SKM-1 (cell line): ENCODE data around the gene TAS1R1.

Source experiments
- DNase-seq: peaks from one replicate; lab custom pipeline; 2025; ENCODE audit not compliant: unreplicated experiment; lab: John Stamatoyannopoulos, UW

Gene TAS1R1

DNA sequence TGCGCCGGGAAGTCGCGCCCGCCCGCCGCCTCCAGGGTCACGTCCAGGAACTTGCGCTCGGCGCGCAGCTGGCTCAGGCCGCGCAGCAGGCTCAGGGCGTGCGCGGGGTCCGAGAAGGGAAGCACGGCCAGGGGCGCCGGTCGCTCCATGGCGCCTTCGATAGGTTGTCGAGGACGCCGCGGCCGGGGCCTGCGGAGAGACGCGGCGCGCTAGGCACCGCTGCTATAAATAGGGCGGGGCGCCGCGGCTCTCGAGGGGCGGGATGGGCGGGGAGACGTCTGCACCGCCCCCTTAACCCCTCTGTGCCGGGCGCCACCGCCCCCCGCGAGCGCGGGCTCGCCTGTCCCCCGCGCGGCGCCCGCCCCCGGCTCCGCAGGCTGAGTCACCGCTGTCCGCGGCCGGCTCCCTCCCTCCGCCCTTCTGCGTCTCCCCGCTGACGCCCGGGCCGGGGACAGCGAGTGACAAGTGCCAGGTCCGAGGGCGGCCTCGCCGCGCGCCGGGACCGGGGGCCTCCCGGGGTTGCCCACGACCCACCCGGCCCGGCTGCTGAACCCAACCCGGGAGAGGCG lies 47.6 kb downstream of the TAS1R1 start, which contains the start of gene KLHL21:
Gene KLHL21, minus strand, starts transcription at position 201 of the 569 bp plus-strand sequence. Its CDS starts 52 bp downstream, at position 149.
- peak; percentile 70 for DNase-seq

DNA sequence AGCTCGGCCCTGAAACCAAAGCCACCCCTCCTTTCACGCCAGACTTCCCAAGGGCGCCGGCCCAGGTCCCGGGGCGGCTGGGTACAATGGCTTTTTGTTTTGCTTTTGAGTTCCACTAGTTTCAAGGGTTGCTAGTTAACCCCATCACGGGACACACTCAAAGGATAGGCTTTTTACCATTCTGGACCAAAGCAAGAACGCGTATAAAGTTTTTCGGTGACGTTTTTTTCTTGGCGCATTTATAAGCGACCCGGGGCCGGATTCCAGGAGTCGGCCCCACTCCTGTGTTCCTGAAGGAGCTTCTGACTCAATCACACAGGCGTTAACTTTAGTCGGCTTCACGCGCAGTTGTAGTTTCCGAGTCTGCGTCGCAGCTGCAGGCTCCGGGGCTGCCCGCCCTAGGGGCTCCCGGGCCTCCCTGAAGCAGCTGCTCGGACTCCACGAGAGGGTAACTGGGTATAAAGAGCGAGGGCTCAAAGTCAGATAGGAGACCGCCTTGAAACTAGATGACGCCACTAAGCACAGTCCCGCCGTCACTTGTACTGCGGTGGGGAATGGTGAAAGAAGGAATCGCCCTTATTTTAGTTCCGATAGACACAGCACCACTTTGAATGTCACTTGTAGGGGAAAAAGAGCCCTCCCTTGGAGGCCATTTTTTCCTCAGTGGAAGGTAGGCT lies 48.3 kb downstream of the TAS1R1 start:
- no peak for DNase-seq

DNA sequence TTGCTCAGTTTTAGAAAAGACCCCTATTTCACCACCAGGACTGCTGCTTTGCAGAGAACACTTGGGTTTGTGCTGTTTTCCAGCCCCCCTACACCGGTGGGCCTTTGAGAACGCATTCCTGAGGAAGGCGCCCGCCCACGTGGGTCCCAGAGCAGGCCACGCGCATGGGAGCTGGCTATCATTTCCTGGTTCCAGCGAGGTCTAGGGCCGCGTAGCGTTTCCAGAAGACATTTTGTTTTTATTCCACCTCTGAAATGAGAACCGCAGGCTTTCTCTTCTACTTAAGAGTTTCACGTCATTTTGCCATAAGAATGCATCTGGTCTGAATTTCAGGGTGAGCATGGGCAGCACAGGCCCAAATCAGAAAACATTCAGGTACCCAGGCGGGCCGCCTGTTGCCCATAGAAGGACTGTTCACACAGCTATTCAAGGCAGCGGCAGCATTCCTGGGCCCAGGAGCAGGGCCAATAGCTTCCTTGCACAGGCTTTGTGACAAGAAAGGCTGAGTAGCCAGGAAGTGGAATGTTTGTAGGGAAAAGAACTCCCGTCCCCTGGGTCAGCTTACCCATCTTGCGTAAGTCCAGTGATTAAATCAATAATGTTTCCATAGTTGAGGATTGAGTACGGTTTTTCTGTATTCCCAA lies 48.9 kb downstream of the TAS1R1 start:
- DNase-seq = no peak

DNA sequence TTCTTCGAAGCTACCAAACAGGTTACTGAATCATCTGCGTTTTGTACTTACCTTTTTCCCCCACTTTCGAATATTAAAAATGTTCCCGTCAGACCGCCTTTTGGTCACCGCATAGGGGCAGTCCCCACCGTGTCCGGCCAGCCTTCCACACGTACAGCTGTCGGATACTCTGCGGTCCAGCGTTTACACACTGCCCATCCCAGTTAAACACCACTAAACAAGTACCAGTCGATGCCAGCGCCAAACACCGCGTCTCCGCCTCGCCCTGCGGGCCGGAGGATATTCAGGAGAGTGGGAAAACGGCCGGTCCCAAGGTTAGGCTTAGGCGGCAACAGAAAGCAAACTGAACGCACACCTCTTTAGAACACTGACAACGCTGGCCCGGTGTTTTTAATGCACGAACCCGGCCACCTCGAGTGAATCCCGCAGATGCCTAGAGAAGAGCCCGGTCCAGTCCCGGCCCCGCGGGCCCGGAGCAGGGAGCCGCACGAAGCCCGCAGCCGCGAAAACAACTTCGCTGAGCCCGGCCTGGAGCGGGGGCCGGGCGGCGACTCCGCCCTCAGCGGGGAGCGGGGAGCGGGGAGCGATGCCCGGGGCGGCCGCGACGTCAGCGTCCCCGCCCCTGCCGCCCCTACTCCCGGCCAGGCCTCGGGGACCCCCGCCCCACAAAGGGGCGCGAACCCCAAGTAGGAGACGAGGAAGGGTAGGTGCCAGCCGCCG lies 57.7 kb downstream of the TAS1R1 start:
- no peak for DNase-seq

DNA sequence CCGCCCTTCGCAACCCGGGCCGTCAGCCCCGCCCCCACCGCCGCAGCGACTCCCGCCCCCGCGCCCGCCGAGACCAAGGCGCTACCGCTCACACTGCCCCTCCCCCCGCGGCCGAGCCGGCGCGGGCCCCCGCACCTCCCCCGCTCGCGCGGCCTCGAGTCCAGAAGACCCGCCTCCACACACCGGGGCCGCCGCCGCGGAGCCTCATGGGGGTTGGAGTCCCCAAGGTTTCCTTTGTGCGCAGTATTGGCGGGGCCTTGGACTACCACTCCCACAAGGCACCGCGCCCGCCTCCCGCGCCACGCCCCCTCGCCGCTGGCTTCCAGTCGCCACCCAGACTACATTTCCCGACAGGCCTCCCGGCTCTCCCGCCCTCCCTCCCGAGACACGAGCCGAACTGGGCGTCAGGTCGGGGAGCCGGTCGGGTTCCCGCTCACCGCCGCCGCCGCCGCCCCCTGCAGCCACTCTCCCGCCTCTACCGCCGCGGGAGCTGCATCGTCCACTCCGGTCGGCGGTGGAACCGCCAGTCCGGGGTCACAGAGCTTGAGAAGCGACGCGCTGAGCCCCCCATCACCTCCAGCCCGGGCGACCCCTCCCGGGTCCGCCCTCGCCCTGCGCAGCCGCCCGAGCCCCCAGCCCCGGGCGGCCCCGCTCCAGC lies 58.4 kb downstream of the TAS1R1 start, which contains the start of gene PHF13:
Gene PHF13, plus strand, starts transcription at position 371 of the 658 bp plus-strand sequence. CDS start 336 bp downstream, outside the sequence.
- peak; percentile 94 for DNase-seq

DNA sequence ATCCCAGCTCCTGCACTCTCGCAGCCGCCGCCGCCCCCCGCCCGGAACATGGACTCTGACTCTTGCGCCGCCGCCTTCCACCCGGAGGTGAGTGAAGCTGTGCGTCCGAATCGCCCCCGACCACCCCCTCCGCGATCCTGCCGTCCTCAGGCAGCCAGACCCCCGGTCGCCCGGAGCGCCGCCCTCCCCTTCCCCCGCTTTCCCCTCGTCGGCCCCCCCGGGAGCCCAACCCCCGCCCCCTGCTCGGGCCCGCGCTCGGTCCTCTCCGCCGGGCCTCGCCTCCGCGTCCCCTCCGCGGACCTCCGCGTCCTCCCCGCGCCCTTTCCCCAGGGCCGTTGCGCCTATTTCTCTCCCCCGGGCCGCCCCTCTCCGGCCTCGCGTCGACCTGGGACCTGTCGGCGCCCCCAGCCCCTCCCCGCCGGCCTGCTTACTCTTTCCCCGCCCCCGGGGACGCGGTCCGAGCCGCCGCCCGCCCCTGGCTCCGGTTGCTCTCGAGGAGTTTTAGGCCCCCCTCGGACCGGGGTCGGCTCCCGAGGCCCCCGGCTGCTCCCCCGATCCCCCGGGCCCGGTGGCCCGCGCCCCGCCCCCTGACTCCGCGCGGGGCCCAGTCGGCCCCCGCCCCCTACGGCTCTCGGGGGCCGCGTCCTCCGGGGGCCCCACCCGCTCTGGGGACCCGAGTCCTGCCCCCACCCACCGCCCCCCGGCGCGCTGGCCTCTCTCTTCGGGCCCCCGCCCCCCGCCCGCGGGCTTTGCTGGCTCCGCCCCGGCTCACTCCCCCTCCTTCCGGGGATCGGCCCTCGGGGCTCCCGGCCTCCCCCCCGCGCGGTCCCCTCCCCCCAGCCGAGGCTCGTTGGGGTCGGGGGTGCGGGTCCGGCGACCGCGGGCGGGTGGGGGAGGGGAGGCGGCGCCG lies 59.2 kb downstream of the TAS1R1 start:
- no peak for DNase-seq

DNA sequence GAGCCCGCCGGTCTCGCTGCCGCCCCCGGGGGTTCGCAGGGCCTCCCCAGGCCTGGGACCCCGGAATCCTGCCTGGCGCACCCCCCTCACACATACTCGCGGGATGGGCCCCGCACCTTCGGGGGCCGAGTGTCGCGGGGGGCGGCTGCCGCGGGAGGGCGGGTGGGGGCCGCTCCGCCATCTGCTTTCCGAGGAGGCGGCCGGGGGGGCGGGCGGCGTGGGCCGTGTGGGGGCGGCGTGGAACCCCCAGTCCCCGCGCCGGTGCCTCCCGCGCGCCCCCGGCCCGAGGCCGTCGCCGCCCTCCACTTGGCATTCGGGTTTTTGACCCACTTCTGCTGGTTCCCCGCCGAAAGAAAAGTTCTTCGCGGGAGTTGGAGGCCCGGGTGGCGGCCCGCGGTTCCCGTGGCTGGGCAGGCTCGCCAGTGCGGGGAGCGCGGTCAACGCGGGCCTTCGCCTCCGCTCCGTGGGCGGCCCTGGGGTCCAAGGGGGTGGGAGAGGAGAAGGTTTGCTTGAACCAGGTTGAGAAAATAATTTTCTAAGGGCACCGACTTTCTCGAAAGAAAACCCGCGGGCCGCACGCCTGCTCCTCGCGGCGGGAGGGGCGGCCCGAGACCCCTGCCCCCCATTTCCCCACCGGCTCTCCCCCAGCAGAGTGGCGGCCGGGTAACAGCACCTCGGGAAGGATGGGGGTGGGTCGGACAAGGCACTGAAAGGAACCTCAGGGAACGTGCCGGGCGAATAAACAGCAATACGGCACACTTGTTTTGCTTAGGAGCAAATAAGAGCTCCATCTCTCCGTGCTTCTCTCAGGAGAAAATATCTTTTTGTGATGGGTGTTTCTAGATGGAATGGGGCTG lies 60.0 kb downstream of the TAS1R1 start:
- no peak for DNase-seq

DNA sequence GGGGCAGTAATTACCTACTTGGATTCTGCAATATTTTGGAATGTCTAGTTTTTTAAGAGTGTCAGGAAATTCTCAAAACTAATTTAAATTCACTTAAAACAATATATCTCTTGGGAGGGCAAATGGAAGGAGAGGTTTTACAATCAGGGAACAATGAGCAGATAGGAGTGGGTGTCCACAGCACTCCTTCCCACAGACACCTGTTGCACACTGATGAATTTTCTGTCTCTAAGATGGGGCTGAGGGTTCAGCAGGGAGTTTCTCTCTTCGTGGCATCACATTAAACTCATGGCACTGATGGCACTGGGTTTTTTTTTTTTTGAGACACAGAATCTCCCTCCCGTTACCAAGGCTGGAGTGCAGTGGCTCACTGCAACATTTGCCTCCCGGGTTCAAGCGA lies 63.9 kb downstream of the TAS1R1 start:
- no peak for DNase-seq

DNA sequence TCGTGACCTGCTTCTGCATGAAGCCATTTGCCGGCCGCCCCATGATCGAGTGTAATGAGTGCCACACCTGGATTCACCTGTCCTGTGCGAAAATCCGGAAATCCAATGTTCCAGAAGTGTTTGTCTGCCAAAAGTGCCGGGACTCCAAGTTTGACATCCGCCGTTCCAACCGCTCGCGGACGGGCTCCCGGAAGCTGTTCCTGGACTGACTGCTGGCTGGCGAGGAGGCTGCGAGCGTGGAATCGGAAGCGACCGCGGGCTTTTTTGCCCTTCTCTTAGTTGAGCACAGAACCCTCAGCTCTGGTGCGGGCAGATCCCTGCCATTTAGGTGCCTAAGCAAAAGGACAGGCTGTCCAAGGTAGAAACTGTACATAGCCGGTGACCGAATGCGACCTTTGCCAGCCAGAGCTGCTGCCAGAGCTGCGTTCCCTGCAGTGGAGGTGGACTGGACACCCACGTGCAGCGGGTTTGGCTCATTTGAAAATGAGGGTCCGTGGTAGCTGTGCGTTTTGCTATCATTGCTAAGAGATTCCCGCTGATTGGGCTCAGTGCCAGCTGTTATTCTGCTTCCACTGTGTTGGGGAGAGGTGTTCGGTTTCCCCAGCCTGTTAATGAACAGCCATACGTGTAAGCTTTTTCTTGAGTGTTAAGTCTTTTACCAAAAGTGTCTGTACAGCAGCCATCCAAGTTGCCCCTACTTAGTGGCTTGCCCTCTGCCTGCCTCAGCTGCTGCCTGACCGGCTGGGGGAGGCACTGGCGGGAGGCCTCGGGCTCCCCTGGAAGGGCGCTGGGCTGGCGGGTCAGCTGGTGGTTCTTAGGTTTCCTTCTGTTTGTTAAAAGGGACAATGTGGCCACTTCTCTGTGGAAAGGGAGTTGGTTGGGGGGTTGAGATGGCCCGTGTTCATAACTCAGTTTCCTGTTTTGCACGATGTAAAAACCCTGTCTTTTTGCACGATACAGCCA lies 66.6 kb downstream of the TAS1R1 start:
- no peak for DNase-seq

DNA sequence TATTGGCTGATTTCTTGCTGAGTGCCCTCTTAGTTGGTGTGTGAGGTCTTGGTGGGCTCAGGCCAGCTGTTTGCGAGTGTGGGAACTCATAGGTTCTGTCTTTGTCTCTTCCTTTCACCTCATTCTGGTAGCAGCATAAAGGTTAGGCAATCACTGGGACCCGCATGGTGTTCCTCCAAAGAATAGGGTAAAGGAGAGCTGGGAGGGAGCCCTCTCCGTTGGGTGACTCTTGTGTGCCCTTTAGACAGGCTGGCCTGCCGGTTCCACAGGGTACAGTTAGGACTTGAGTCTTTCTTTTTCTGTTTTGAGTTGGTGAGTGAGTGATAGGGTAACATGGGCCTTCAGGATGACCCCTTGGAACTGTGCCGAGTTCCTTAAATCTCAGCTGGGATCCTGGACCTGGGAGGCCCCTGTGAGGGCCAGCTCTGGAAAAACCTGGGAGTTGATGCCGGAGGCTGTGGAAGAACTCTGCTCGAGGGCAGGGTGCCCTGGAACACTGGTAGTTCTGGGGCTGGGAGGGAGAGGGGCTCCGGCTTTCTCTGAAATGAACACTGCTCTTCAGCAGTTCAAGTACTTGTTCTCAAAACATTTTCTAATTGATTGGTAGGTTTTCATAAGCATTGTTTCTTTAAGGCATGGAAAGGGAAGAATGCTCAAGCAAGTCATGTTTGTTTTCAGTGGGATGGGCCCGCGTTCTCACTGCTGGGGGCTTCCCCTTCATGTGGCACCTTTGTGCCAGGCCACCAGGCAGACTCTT lies 67.5 kb downstream of the TAS1R1 start:
- DNase-seq = no peak

DNA sequence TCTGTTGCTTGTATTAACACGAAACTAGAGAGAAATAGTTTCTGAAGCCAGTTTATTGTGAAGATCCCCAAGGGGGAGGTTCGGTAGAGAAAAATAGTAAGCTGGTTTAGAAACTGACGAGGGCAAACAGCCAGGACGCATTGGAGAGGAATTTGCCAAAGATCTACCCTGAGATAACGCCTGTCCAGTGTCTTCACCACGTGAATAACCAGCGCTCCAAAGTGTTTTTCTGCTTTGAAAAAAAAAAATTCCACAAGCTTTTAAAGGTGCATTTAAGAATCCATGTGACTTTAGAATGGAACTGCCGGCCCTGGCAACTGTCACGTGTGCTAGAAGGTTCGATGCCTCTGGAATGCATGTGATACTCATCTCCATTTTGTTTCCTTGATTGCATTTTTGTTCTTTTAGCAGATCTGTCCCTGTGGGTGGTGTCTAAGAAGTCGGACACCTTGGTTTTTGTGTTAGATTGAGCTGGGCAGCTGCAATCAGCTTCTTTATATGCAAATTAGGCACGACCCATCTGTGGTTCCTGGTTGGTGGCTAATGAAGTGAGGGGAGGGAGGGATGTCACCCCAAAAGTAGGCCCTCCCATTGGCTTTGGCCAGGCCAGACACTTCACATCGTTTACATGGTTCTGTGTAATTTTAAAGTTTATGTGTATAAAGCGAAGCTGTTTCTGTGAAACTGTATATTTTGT lies 68.3 kb downstream of the TAS1R1 start:
- DNase-seq = no peak

DNA sequence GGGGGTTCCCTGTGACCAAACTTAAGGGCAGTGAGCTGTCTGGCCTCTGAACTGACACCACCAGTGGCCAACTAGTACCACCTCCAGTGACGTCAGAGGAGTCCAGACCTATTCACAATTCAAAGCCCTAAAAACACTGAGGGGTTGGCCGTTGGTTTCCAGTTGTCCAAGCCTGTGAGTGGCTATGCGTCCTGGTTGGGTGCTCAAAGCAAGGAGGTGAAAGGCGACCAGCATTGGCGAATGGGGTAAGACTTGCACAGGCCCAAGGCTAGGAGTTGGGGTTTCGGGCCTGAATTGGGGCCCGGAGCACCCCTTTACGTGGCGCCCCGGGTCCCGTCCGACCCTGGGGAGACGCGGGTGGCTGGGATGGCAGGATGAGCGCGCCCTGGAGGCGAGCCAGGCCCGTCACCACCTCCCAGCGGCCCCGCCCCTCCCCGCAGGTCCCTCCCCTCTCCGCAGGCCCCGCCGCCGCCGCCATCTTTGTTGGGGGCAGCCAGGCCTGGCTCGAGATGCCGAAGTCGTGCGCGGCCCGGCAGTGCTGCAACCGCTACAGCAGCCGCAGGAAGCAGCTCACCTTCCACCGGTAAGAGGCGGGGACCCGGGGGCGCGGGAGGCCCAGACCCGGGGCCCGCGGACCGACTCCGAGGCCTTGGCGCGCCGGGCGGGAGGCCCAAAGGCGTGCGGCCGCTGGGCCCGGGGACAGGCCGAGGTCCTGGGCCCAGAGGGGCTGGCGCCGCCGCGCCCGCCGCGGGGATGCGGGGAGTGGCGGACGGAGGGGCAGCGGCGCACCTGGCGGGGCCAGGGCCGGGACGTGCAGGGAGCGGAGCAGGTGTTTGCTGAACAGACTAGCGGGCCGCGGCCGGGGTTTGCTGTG lies 69.8 kb downstream of the TAS1R1 start, which contains the start of gene THAP3:
Gene THAP3, plus strand, starts transcription at position 159 of the 874 bp plus-strand sequence. Its CDS starts 351 bp downstream, at position 510.
- DNase-seq = no peak

DNA sequence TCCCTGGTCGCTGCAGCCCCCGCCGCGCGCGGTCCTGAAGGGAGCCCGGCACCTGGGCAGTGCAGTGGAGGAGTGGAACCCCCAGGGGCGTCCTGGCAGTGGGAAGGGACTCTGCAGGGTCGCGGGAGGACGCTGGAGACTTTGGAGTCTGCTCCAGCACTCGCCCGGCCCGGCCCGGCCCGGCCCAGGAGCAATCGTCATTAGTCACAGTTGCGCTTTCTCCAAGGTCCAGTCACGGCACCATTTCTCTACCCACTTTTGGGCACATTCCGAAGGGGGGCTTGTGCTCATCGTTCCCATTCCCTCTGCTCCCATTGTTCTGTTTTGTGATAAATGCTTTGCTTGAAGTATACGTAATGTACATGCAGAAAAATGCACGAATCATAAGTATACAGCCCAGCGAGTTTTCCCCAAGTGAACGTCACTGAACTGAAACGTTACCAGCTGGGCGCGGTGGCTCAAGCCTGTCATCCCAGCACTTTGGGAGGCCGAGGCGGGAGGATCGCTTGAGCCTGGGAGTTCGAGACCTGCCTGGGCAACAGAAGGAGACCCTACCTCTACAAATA lies 70.6 kb downstream of the TAS1R1 start:
- DNase-seq = no peak

DNA sequence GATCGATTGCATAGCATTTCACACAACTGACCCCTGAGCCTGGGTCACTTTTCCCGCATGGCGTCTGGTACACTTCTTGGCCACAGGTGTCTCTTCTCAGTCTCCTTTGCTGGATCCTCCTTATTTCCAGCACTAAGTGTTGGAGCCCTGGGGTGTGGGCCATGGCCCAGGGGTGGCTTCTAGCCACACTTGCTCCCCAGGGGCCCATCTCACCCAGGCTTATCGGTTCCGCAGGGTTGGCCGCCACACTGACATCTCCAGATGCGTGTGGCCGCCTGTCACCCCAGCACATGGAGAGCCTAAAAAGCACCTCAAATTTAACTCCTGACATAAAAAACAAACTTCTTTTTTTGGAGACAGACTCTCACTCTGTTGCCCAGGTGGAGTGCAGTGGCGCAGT lies 71.9 kb downstream of the TAS1R1 start:
- no peak for DNase-seq

DNA sequence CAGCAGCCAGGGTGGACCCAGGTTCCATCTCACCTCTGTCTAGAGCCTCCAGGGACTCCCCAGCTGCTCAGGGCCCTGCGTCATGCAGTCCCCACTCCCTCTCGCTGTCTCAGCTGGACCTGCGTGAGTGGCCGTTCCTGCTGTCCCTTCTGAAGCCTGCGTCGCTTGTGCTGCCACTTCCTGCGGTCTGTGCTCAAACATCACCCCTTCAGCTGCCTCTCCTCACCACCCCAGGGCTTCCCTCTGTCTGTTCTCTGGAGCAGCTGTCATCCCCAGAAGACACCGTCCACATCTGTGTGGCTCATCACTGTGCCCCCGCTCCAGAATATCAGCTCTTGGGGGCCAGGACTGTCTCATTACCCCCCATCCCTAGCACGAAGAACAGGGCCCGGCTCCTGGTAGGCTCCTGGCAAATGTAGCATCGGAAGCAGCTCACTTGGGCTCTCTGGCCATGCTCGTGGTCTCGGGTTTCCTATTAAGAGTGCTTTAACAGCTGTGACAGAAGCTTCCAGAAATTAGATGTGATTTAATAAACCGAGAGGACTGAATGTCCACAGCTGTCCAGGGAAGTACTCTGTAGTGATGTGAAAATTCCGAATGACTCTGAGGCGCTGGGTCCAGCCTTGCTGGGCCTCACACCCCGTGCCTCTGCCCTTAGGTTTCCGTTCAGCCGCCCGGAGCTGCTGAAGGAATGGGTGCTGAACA lies 72.9 kb downstream of the TAS1R1 start:
- DNase-seq = no peak
